H1 (cell line): ENCODE results near the gene ZNF577. TPM values are rescaled to one million over a fixed set of nuclear protein-coding genes. Genes with fewer than 3 reads are reported as not detected.

Source experiments
- CTCF ChIA-PET: fragments of 300-600 bp; sonication (Branson Sonifier 250); formaldehyde crosslinking; loops from one replicate; lab custom pipeline; 2021; ENCODE audit not compliant: partially characterized antibody; lab: Charles Lee
- POLR2A ChIA-PET: fragments of 300-600 bp; sonication (Branson Sonifier 250); formaldehyde crosslinking; loops from one replicate; lab custom pipeline; 2021; ENCODE audit warnings: inconsistent platforms; ENCODE audit not compliant: partially characterized antibody; lab: Charles Lee
- DNase-seq, 2 experiments: peaks; one replicate each; pipeline versions ENCODE4 v3.0.0 to v3.0.0-alpha.2; 2010 to 2022; ENCODE audit warnings: low spot score in 2 of 2, low read depth in 1 of 2, mixed read lengths in 1 of 2
- FAIRE-seq: peaks from 2 replicates; lab custom pipeline; 2011; peaks lifted over from hg19 to GRCh38; lab: Jason Lieb, UNC
- H2AFZ ChIP-seq: 2 replicates; pipeline ENCODE4 v1.8.1; 2012; ENCODE audit warnings: low read length, inconsistent platforms
- H2AK5ac ChIP-seq: 2 replicates; pipeline ENCODE4 v1.6.1; 2013; ENCODE audit warnings: low read depth, low read length
- H2BK120ac ChIP-seq: replicated peaks from 2 replicates; pipeline ENCODE3; 2013; ENCODE audit warnings: low read depth, low read length, inconsistent platforms
- H2BK12ac ChIP-seq: 2 replicates; pipeline ENCODE4 v1.6.1; 2013; ENCODE audit warnings: low read depth, low read length
- H2BK15ac ChIP-seq: 2 replicates; pipeline ENCODE4 v1.6.1; 2013; ENCODE audit warnings: low read length
- H2BK20ac ChIP-seq: 2 replicates; pipeline ENCODE4 v1.6.1; 2013; ENCODE audit warnings: low read length
- H2BK5ac ChIP-seq: 2 replicates; pipeline ENCODE4 v1.6.1; 2013; ENCODE audit warnings: low read depth, low read length
- H3K14ac ChIP-seq: 2 replicates; pipeline ENCODE4 v1.6.1; 2013; ENCODE audit warnings: inconsistent platforms; ENCODE audit not compliant: insufficient read length
- H3K18ac ChIP-seq: 2 replicates; pipeline ENCODE4 v1.6.1; 2013; ENCODE audit warnings: low read length; ENCODE audit errors: extremely low read depth
- H3K23ac ChIP-seq: 2 replicates; pipeline ENCODE4 v1.6.1; 2013; ENCODE audit warnings: inconsistent platforms; ENCODE audit not compliant: insufficient read length
- H3K23me2 ChIP-seq: 2 replicates; pipeline ENCODE4 v1.6.1; 2013; ENCODE audit warnings: low read depth, low read length
- H3K27ac ChIP-seq: 2 replicates; pipeline ENCODE4 v1.6.1; 2011; ENCODE audit warnings: low read depth, low read length, inconsistent platforms
- H3K27me3 ChIP-seq, 4 experiments: replicated peaks in 1 of 4; 1 replicate in 1 of 4; 2 replicates in 3 of 4; pipeline versions ENCODE4 v1.6.1 to v1.8.1; 2011 to 2013; ENCODE audit warnings: low read length in 3 of 4, mild to moderate bottlenecking in 3 of 4, inconsistent platforms in 2 of 4, mixed read lengths in 2 of 4, moderate library complexity in 1 of 4; ENCODE audit not compliant: control insufficient read depth in 3 of 4, insufficient read depth in 3 of 4; ENCODE audit errors: extremely low read depth in 1 of 4
- H3K36me3 ChIP-seq, 4 experiments: 2 replicates each; pipeline versions ENCODE4 v1.6.1 to v1.8.1; 2011 to 2013; ENCODE audit warnings: mild to moderate bottlenecking in 4 of 4, low read length in 3 of 4, moderate library complexity in 2 of 4, control low read depth in 1 of 4, inconsistent platforms in 1 of 4; ENCODE audit not compliant: insufficient read depth in 4 of 4, control insufficient read depth in 2 of 4
- H3K4ac ChIP-seq: replicated peaks from 2 replicates; pipeline ENCODE3; 2013; ENCODE audit warnings: low read length, low read depth, mixed read lengths, inconsistent platforms; ENCODE audit not compliant: insufficient read length
- H3K4me1 ChIP-seq, 4 experiments: replicated peaks in 1 of 4; 1 replicate in 1 of 4; 2 replicates in 3 of 4; pipeline versions ENCODE4 v1.6.1 to v1.8.1; 2011 to 2013; ENCODE audit warnings: low read length in 3 of 4, inconsistent platforms in 2 of 4, mixed read lengths in 1 of 4; ENCODE audit not compliant: insufficient read depth in 4 of 4, control insufficient read depth in 3 of 4
- H3K4me2 ChIP-seq, 2 experiments: 2 replicates each; pipeline versions ENCODE4 v1.6.1 to v1.8.1; 2011 to 2013; ENCODE audit warnings: low read depth in 2 of 2, low read length in 2 of 2, control low read depth in 1 of 2, inconsistent platforms in 1 of 2, mild to moderate bottlenecking in 1 of 2; ENCODE audit not compliant: insufficient read depth in 1 of 2
- H3K4me3 ChIP-seq, 4 experiments: fragments of 200-600, 300-600 bp in 1 of 4; sonication (generic), shearing (Covaris generic), sonication (Bioruptor Twin) in 1 of 4; 2 replicates each; pipeline versions ENCODE4 v1.5.1 to v1.8.1; 2011 to 2016; ENCODE audit warnings: low read length in 4 of 4, low read depth in 3 of 4, control low read depth in 2 of 4, inconsistent platforms in 2 of 4, mild to moderate bottlenecking in 2 of 4, mixed read lengths in 1 of 4, moderate library complexity in 1 of 4; ENCODE audit not compliant: insufficient read depth in 2 of 4; ENCODE audit errors: extremely low read depth in 1 of 4
- H3K56ac ChIP-seq: replicated peaks from 2 replicates; pipeline ENCODE3; 2013; ENCODE audit warnings: low read depth, mild to moderate bottlenecking, mixed read lengths, low read length, inconsistent platforms; ENCODE audit not compliant: insufficient read length
- H3K79me1 ChIP-seq: 2 replicates; pipeline ENCODE4 v1.6.1; 2013; ENCODE audit warnings: low read depth, low read length, control low read depth
- H3K79me2 ChIP-seq, 2 experiments: 2 replicates each; pipeline versions ENCODE4 v1.6.1 to v1.8.1; 2012 to 2013; ENCODE audit warnings: low read length in 2 of 2, mild to moderate bottlenecking in 2 of 2, inconsistent platforms in 1 of 2; ENCODE audit not compliant: insufficient read depth in 2 of 2, control insufficient read depth in 1 of 2
- H3K9ac ChIP-seq, 4 experiments: replicated peaks in 1 of 4; 1 replicate in 1 of 4; 2 replicates in 3 of 4; pipeline versions ENCODE4 v1.6.1 to v1.8.1; 2011 to 2013; ENCODE audit warnings: low read depth in 3 of 4, low read length in 3 of 4, control low read depth in 2 of 4, mild to moderate bottlenecking in 2 of 4, moderate library complexity in 2 of 4, inconsistent platforms in 1 of 4; ENCODE audit errors: extremely low read depth in 1 of 4
- H3K9me3 ChIP-seq, 2 experiments: 2 replicates each; pipeline versions ENCODE4 v1.6.1 to v1.8.1; 2012 to 2013; ENCODE audit warnings: mild to moderate bottlenecking in 2 of 2, moderate library complexity in 2 of 2, control low read depth in 1 of 2, inconsistent platforms in 1 of 2, low read depth in 1 of 2, low read length in 1 of 2, mixed read lengths in 1 of 2; ENCODE audit not compliant: insufficient read depth in 2 of 2
- H4K20me1 ChIP-seq, 2 experiments: replicated peaks in 1 of 2; 2 replicates each; pipeline versions ENCODE3 to v1.8.1; 2011 to 2013; ENCODE audit warnings: inconsistent platforms in 2 of 2, low read length in 2 of 2, mild to moderate bottlenecking in 1 of 2; ENCODE audit not compliant: insufficient read depth in 2 of 2, control insufficient read depth in 1 of 2
- H4K5ac ChIP-seq: 2 replicates; pipeline ENCODE4 v1.6.1; 2013; ENCODE audit warnings: low read length, low read depth, mixed read lengths, inconsistent platforms; ENCODE audit not compliant: insufficient read length
- H4K8ac ChIP-seq: 2 replicates; pipeline ENCODE4 v1.8.0; 2013; ENCODE audit warnings: mild to moderate bottlenecking, moderate library complexity, low read length, inconsistent platforms; ENCODE audit not compliant: insufficient read depth; ENCODE audit errors: extremely low read depth
- H4K91ac ChIP-seq: replicated peaks from 2 replicates; pipeline ENCODE3; 2013; ENCODE audit warnings: low read length, mixed read lengths, inconsistent platforms; ENCODE audit not compliant: insufficient read length
- ASH2L ChIP-seq: fragments of 200-600, 300-600 bp; sonication (generic); IDR thresholded peaks from one replicate; pipeline ENCODE4 v1.7.1; 2017; ENCODE audit warnings: low read length
- EP300 ChIP-seq, 2 experiments: IDR thresholded peaks; 1 replicate in 1 of 2; 2 replicates in 1 of 2; pipeline ENCODE4 v1.6.1; 2011 to 2012; ENCODE audit warnings: low read depth in 2 of 2, low read length in 2 of 2, mild to moderate bottlenecking in 2 of 2, borderline replicate concordance in 1 of 2, inconsistent platforms in 1 of 2, moderate library complexity in 1 of 2
- GTF2F1 ChIP-seq: IDR thresholded peaks from 2 replicates; pipeline ENCODE4 v1.6.1; 2012; ENCODE audit warnings: low read depth, low read length, improper control_type of control experiment, borderline replicate concordance
- HDAC6 ChIP-seq: IDR thresholded peaks from one replicate; pipeline ENCODE4 v1.7.1; 2012; ENCODE audit warnings: low read depth, mild to moderate bottlenecking, inconsistent platforms, low read length, moderate library complexity
- POLR2A ChIP-seq, 2 experiments: IDR thresholded peaks; 1 replicate in 1 of 2; 2 replicates in 1 of 2; pipeline ENCODE4 v1.6.1; 2011; ENCODE audit warnings: low read depth in 2 of 2, low read length in 2 of 2, mild to moderate bottlenecking in 2 of 2; ENCODE audit errors: control extremely low read depth in 1 of 2
- POLR2AphosphoS5 ChIP-seq: IDR thresholded peaks from 2 replicates; pipeline ENCODE4 v1.6.1; 2011; ENCODE audit warnings: low read depth, low read length
- SIN3A ChIP-seq, 2 experiments: IDR thresholded peaks in 1 of 2; conservative IDR thresholded peaks in 1 of 2; 2 replicates each; pipeline ENCODE4 v1.6.1; 2011 to 2012; ENCODE audit warnings: low read length in 2 of 2, improper control_type of control experiment in 1 of 2, low read depth in 1 of 2, mild to moderate bottlenecking in 1 of 2
- ZNF274 ChIP-seq: IDR thresholded peaks from 2 replicates; pipeline ENCODE4 v1.7.0; 2012; ENCODE audit warnings: low read length, borderline replicate concordance; ENCODE audit errors: extremely low read depth
- WGBS, 2 experiments: shearing (Covaris generic) in 1 of 2; methylation state at CpG; one replicate each; pipeline versions ENCODE4 v1.1.6 to v1.1.7; 2013 to 2015; ENCODE audit warnings: low lambda C conversion rate in 2 of 2, mixed read lengths in 2 of 2, inconsistent platforms in 1 of 2, low coverage in 1 of 2, missing lambda C conversion rate in 1 of 2; ENCODE audit not compliant: insufficient replicate concordance in 2 of 2, insufficient coverage in 1 of 2, insufficient read length in 1 of 2; ENCODE audit errors: extremely low coverage in 1 of 2, missing lambda C conversion rate in 1 of 2; 5-methylcytosine and 5-hydroxymethylcytosine counted together
- polyA plus RNA-seq, 7 experiments: library from polyadenylated mRNA; depleted of rRNA in 3 of 7; stranded (reverse) in 5 of 7; unstranded in 2 of 7; fragments of >200 nt in 5 of 7; fragments of 200-250 nt in 2 of 7; gene quantifications; 1 replicate in 5 of 7; 2 replicates in 1 of 7; 4 replicates in 1 of 7; pipeline versions ENCODE4 v1.2.1 to v1.2.3, GENCODE V29; 2011 to 2013; ENCODE audit warnings: missing spikeins in 2 of 7, mixed read lengths in 2 of 7
- total RNA-seq: library from RNA; stranded (reverse); fragmentation: NEBNext Ultra II Directional; extraction: Animal tissue kit (Norgen Biotek cat#: 25700); gene quantifications from 2 replicates; pipeline ENCODE4 v1.2.1, GENCODE V29; 2021

Gene ZNF577
- total and polyA plus RNA-seq, 2 of the 8 experiments (the other 6 are each of a cell fraction or from before 2014, with no cell fraction given) = 13.8 to 14.9 TPM

DNA sequence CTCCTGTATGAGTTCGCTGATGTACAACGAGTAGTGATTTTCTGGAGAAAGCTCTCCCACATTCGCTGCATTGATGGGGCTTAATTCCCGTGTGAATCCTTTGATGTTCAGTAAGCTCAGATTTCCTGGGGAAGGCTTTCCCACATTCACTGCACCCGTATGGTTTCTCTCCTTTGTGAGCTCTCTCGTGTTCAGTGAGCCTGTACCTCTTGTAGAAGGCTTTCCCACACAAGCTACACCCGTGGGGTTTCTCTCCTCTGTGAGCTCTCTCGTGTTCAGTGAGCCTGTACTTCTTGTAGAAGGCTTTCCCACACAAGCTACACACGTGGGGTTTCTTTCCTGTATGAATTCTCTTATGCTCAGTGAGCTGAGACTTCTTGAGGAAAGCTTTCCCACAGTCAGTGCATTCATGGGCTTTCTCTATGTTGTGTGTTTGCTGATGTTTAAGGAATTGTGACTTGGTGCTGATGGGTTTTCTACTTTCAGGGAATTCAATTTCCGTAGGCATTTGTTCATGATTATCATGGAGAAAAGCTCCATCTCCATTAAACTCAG lies 3.5 kb upstream of the ZNF577 start:
- Histone ChIP-seq H2BK12ac (no peak overlapping the region), H3K4me1 (peaks cover 0 to 3% (median 0%) of the 10 kb centered on the region in 4 experiments; a peak in 1 of 7 replicates), H4K20me1 (no peaks in the 10 kb centered on the region), H3K79me1 (peaks cover 5% of the 10 kb centered on the region; the same call in 1 of the 2 replicates), H3K4me3 (peak overlapping the region in 1 of 4 experiments; percentile 33; a peak in 1 of 8 replicates), H3K36me3 (peaks cover 47 to 86% (median 69%) of the 10 kb centered on the region in 4 experiments), H3K56ac (no peak overlapping the region), H3K23me2 (no peaks in the 10 kb centered on the region), H2BK120ac (no peak overlapping the region), H2AK5ac (no peak overlapping the region), H3K9ac (no peak overlapping the region), H2AFZ (no peak overlapping the region), H3K27me3 (no peaks in the 10 kb centered on the region), H3K18ac (no peak overlapping the region), H3K27ac (no peak overlapping the region), H2BK5ac (no peak overlapping the region), H4K91ac (no peak overlapping the region), H2BK20ac (no peak overlapping the region), H3K14ac (no peak overlapping the region), H4K5ac (no peak overlapping the region), H4K8ac (no peak overlapping the region), H3K9me3 (peaks cover 62 to 66% of the 10 kb centered on the region in 2 experiments), H2BK15ac (no peak overlapping the region), H3K4me2 (no peak overlapping the region), H3K79me2 (peaks cover under 1 to 49% of the 10 kb centered on the region in 2 experiments; a peak in 3 of 4 replicates), H3K23ac (no peak overlapping the region), H3K4ac (no peak overlapping the region)
- 91% methylated on average over 10 of the region's 10 CpGs; no CpG with 5 or more reads in 1 of the 2 experiments for WGBS, 2 experiments
- peak; percentile 9 for TF ChIP-seq HDAC6
- TF ChIP-seq POLR2AphosphoS5 = peak; percentile 50; the same call in 1 of the 2 replicates
- TF ChIP-seq EP300 (IDR thresholded peaks at IDR 0.05; ENCODE audit: borderline replicate concordance in 1 of 2, low read depth in 2 of 2, low read length in 2 of 2) = no peak
- TF ChIP-seq POLR2A (IDR thresholded peaks at IDR 0.05; ENCODE audit: control extremely low read depth in 1 of 2, low read depth in 2 of 2, low read length in 2 of 2) = peak in 1 of 2 experiments; percentile 18; a peak in 2 of 3 replicates
- TF ChIP-seq ZNF274 = peak; percentile 55; the same call in 1 of the 2 replicates
- TF ChIP-seq SIN3A (conservative IDR thresholded peaks at IDR 0.05 in 1 of 2, IDR thresholded peaks at IDR 0.05 in 1 of 2; ENCODE audit: low read depth in 1 of 2, low read length in 2 of 2) = no peak
- TF ChIP-seq ASH2L = no peak
- peak; percentile 79; the same call in 1 of the 2 replicates for TF ChIP-seq GTF2F1
- FAIRE-seq (no peak), DNase-seq (no peak)
- ChIA-PET POLR2A (interaction anchor here (0.6 to 2.6 kb wide), 14 partner anchors 8 to 287 kb away, joined by 3 to 26 read pairs (median 4); no protein-coding TSS in a partner anchor), CTCF (interaction anchor here (0.6 to 1.2 kb wide), 3 partner anchors 11 to 377 kb away, joined by 3 read pairs; no protein-coding TSS in a partner anchor)
